ENCODE data around the gene PET100. TPM values are rescaled to one million over a fixed set of nuclear protein-coding genes. Genes with fewer than 3 reads are reported as not detected.

PET100 gene
- total RNA-seq, 4 donors from 2014 or later = 9.5 to 15.1 (median 12.9) TPM

DNA sequence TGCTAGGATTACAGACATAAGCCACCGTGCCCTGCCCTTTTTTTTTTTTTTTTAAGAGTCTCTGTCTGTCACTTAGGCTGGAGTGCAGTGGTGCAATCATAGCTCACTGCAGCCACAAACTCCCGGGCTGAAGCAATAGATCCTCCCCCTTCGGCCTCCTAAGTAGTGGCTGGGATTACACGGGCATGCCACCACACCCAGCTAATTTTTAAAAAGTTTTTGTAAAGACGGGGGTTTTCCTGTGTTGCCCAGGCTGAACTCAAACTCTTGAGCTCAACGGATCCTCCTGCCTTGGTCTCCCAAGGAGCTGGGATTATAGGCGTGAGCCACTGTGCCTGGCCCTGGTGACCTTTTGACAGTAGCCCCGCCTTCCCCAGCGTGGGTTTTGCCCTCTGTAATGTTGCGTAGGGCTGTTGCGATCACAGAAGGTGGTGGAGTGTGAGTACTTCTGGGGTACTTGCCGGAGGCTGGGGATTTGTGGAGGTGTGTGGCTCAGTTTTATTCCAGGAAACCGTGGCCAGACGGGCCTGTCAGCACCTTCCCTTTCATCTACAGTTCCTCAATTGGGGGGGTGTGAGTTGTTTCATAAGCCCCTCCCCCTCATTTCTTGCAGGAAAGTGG is 27.6 kb downstream of the PET100 start:
- no peak for DNase-seq
- Histone ChIP-seq H3K4me3 (no peak overlapping the region), H3K4me1 (peaks cover 0 to 3% of the 10 kb centered on the region in 2 donors), H3K27ac (no peak overlapping the region), H3K27me3 (no peaks in the 10 kb centered on the region), H3K9me3 (no peaks in the 10 kb centered on the region), H3K36me3 (no peaks in the 10 kb centered on the region)
- TF ChIP-seq, protein P1, sequence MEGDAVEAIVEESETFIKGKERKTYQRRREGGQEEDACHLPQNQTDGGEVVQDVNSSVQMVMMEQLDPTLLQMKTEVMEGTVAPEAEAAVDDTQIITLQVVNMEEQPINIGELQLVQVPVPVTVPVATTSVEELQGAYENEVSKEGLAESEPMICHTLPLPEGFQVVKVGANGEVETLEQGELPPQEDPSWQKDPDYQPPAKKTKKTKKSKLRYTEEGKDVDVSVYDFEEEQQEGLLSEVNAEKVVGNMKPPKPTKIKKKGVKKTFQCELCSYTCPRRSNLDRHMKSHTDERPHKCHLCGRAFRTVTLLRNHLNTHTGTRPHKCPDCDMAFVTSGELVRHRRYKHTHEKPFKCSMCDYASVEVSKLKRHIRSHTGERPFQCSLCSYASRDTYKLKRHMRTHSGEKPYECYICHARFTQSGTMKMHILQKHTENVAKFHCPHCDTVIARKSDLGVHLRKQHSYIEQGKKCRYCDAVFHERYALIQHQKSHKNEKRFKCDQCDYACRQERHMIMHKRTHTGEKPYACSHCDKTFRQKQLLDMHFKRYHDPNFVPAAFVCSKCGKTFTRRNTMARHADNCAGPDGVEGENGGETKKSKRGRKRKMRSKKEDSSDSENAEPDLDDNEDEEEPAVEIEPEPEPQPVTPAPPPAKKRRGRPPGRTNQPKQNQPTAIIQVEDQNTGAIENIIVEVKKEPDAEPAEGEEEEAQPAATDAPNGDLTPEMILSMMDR (IDR thresholded peaks at IDR 0.05 in 4 of 5, conservative IDR thresholded peaks at IDR 0.05 in 1 of 5) = no peak
- TF ChIP-seq POLR2A (IDR thresholded peaks at IDR 0.05) = no peak
- intact Hi-C loops (cut with DNase I; ENCODE audit: low total_unique reads) = no loop called here
- in situ Hi-C loops (cut with MboI; ENCODE audit: low sequenced_read_pairs in 4 of 4) = loop anchor here in 1 of 4 donors (10.0 kb wide), 1 partner anchor 148 kb away; no protein-coding TSS in a partner anchor
- ATAC-seq = no peak

DNA sequence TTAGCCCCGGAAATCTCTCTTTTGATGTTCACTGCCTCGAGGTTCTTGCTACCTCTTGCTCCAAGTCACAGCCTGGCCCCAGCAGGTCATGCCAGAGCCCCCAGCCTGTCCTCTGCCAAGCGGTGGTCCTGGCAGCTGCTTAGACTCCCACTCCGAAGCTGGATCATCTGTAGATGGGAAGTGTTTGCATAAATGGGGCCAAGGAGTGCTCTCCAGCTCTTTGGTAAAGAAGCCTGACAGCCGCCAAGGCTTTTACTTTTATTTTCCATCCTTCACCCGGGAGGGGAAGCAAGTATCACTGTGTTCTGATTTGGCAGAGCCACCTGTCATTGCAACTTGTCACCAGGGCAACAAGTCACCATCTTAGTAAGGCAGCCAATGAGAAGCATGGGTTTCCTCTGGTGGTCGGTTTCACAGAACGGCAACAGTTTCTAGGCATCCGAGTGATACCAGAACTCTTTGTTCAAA is 28.7 kb downstream of the PET100 start:
- Histone ChIP-seq H3K4me1 (no peaks in the 10 kb centered on the region), H3K9me3 (no peaks in the 10 kb centered on the region), H3K27me3 (peaks cover 0 to under 1% (median 0%) of the 10 kb centered on the region in 3 donors), H3K36me3 (no peaks in the 10 kb centered on the region), H3K27ac (no peak overlapping the region), H3K4me3 (no peak overlapping the region)
- no peak for TF ChIP-seq POLR2A (IDR thresholded peaks at IDR 0.05)
- TF ChIP-seq, protein P1 (IDR thresholded peaks at IDR 0.05 in 4 of 5, conservative IDR thresholded peaks at IDR 0.05 in 1 of 5) = no peak
- in situ Hi-C loops (cut with MboI; ENCODE audit: low sequenced_read_pairs in 4 of 4) (loop anchor here in 1 of 4 donors (10.0 kb wide), 1 partner anchor 147 kb away; no protein-coding TSS in a partner anchor), intact Hi-C loops (cut with DNase I; ENCODE audit: low total_unique reads) (no loop called here)
- DNase-seq = no peak
- ATAC-seq = no peak

DNA sequence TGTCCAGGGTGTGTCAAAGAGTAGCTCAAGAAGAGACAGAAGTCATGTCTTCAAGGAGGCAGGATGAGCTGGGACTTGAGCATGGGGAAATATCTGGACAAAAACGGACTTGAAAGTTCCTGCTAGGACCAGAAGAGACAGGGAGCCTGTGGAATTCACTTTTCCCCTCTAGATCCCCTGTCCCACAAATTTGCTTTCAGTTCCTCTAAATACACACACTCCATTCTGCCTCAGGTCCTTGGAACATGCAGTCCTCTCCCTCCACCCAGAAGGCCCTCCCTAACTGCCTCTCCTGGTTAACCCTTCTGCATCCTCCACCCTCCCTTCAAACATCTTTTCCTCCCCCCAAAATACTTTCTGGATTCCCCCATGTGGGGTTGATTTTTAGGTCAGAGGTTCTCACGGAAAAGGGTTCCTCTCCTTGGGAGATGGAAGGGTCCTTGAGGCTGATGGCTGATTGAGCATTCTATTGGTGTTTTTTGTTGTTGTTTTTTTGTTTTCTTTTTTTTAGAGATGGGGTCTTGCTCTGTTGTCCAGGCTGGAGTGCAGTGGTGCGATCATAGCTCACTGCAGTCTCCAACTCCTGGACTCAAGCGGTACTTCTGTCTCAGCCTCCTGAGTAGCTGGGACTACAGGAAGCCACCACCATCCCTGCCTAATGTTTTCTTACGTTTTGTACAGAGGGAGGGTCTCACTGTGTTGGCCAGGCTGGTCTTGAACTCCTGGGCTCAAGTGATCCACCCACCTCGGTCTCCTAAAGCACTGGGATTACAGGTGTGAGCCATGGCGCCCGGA is 32.3 kb downstream of the PET100 start:
- ATAC-seq = no peak

DNA sequence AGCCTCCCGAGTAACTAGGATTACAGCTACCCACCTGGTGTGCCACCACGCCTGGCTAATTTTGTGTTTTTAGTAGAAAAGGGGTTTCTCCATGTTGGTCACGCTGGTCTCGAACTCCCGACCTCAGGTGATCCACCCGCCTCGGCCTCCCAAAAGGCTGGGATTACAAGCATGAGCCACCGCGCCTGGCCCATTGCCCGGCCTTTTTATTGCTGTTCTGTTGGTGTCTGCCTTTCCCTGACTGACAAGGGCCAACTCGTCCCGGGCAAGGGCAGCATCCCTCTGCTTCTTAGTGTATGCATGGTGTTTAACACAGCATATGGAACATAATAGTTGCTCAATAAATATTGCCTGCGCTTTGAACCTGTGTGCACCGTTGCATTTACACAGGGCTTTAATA is 33.1 kb downstream of the PET100 start:
- no peak for DNase-seq
- ATAC-seq = no peak
- no peaks in the 10 kb centered on the region for H3K9me3 ChIP-seq
- intact Hi-C loops (cut with DNase I; ENCODE audit: low total_unique reads) (no loop called here), in situ Hi-C loops (cut with MboI; ENCODE audit: low sequenced_read_pairs in 4 of 4) (no loop called here)
- H3K4me3 ChIP-seq = no peak overlapping the region
- no peak overlapping the region for H3K27ac ChIP-seq
- peaks cover 0 to 7% (median 5%) of the 10 kb centered on the region in 3 donors for H3K27me3 ChIP-seq
- TF ChIP-seq POLR2A (IDR thresholded peaks at IDR 0.05) = no peak
- TF ChIP-seq, protein P1 (IDR thresholded peaks at IDR 0.05 in 4 of 5, conservative IDR thresholded peaks at IDR 0.05 in 1 of 5) = no peak
- H3K4me1 ChIP-seq = no peaks in the 10 kb centered on the region
- no peaks in the 10 kb centered on the region for H3K36me3 ChIP-seq

More for the DNA sequence above, 32.3 kb downstream of the PET100 start:
- Histone ChIP-seq H3K36me3 (no peaks in the 10 kb centered on the region), H3K27ac (no peak overlapping the region), H3K9me3 (no peaks in the 10 kb centered on the region), H3K4me3 (no peak overlapping the region), H3K27me3 (peaks cover 0 to 7% (median 5%) of the 10 kb centered on the region in 3 donors), H3K4me1 (no peaks in the 10 kb centered on the region)
- in situ Hi-C loops (cut with MboI; ENCODE audit: low sequenced_read_pairs in 4 of 4) = no loop called here
- no peak for DNase-seq
- intact Hi-C loops (cut with DNase I; ENCODE audit: low total_unique reads) = no loop called here
- no peak for TF ChIP-seq POLR2A (IDR thresholded peaks at IDR 0.05)
- TF ChIP-seq, protein P1 (IDR thresholded peaks at IDR 0.05 in 4 of 5, conservative IDR thresholded peaks at IDR 0.05 in 1 of 5) = no peak

All from gastrocnemius medialis (tissue), 4 donors.